Activated naive CD8-positive, alpha-beta T cell treated with anti-CD3 and anti-CD28 coated beads, Interleukin-2, amount 50 U/mL, for 24 hours (primary cell): ENCODE data around the gene POLR2M.

Source experiments
- ATAC-seq: fragments of 150-1000 bp; cut with Tn5 transposase; one replicate; pipeline ENCODE4 v1.10.0; 2021
- DNase-seq: peaks from one replicate; pipeline ENCODE4 v3.0.0; 2021
- H3K27ac Mint-ChIP-seq: one replicate; pipeline ENCODE4 v1.8.0; 2021; ENCODE audit warnings: mild to moderate bottlenecking, mixed read lengths
- H3K27me3 Mint-ChIP-seq: one replicate; pipeline ENCODE4 v1.8.0; 2021; ENCODE audit warnings: mixed read lengths
- H3K36me3 Mint-ChIP-seq: one replicate; pipeline ENCODE4 v1.8.0; 2021; ENCODE audit warnings: low read depth, mixed read lengths
- H3K4me1 Mint-ChIP-seq: one replicate; pipeline ENCODE4 v1.8.0; 2021; ENCODE audit warnings: mixed read lengths
- H3K4me3 Mint-ChIP-seq: one replicate; pipeline ENCODE4 v1.8.0; 2021; ENCODE audit warnings: mild to moderate bottlenecking, moderate library complexity, mixed read lengths
- H3K9me3 Mint-ChIP-seq: one replicate; pipeline ENCODE4 v1.8.0; 2021; ENCODE audit warnings: mixed read lengths

The POLR2M gene

GRCh38 chr15:57705746-57706404 is 639 bp upstream of the POLR2M start:
- no peak for DNase-seq
- Mint-ChIP-seq H3K27me3 (no peaks in the 10 kb centered on the region), H3K36me3 (peaks cover 36% of the 10 kb centered on the region), H3K27ac (peak overlapping the region; percentile 94), H3K9me3 (no peaks in the 10 kb centered on the region), H3K4me1 (peaks cover 61% of the 10 kb centered on the region), H3K4me3 (peak overlapping the region; percentile 87)
- no peak for ATAC-seq

GRCh38 chr15:57708047-57708446 is 1.5 kb downstream of the POLR2M start:
- peaks cover 61% of the 10 kb centered on the region for H3K4me1 Mint-ChIP-seq
- ATAC-seq = no peak
- no peak for DNase-seq

GRCh38 chr15:57718309-57718708 is 11.8 kb downstream of the POLR2M start:
- Mint-ChIP-seq H3K36me3 (peaks cover 54% of the 10 kb centered on the region), H3K27me3 (no peaks in the 10 kb centered on the region), H3K4me1 (peaks cover 9% of the 10 kb centered on the region), H3K27ac (no peak overlapping the region), H3K4me3 (no peak overlapping the region), H3K9me3 (peaks cover 4% of the 10 kb centered on the region)
- no peak for DNase-seq
- ATAC-seq = no peak

More at GRCh38 chr15:57708047-57708446, 1.5 kb downstream of the POLR2M start:
- H3K9me3 Mint-ChIP-seq = no peaks in the 10 kb centered on the region
- H3K36me3 Mint-ChIP-seq = peaks cover 54% of the 10 kb centered on the region
- H3K4me3 Mint-ChIP-seq = peak overlapping the region; percentile 87
- peak overlapping the region; percentile 94 for H3K27ac Mint-ChIP-seq
- H3K27me3 Mint-ChIP-seq = no peaks in the 10 kb centered on the region

GRCh38 chr15:57720867-57721266 is 14.4 kb downstream of the POLR2M start:
- Mint-ChIP-seq H3K27ac (no peak overlapping the region), H3K9me3 (peaks cover 4% of the 10 kb centered on the region), H3K4me3 (no peak overlapping the region), H3K4me1 (no peaks in the 10 kb centered on the region), H3K36me3 (peaks cover 38% of the 10 kb centered on the region), H3K27me3 (no peaks in the 10 kb centered on the region)
- DNase-seq (no peak), ATAC-seq (no peak)

GRCh38 chr15:57726411-57726810 is 19.9 kb downstream of the POLR2M start:
- Mint-ChIP-seq H3K9me3 (no peaks in the 10 kb centered on the region), H3K4me1 (no peaks in the 10 kb centered on the region), H3K27ac (no peak overlapping the region), H3K27me3 (no peaks in the 10 kb centered on the region), H3K4me3 (no peak overlapping the region), H3K36me3 (peaks cover 11% of the 10 kb centered on the region)
- DNase-seq = no peak
- no peak for ATAC-seq

- Mint-ChIP-seq H3K9me3 (no peaks in the 10 kb centered on the region), H3K4me3 (no peak overlapping the region), H3K36me3 (peaks cover 11% of the 10 kb centered on the region), H3K27me3 (no peaks in the 10 kb centered on the region), H3K27ac (no peak overlapping the region), H3K4me1 (no peaks in the 10 kb centered on the region)
- DNase-seq (no peak), ATAC-seq (no peak)
Observed at GRCh38 chr15:57727031-57727430, 20.5 kb downstream of the POLR2M start.

- H3K4me1 Mint-ChIP-seq = no peaks in the 10 kb centered on the region
- H3K9me3 Mint-ChIP-seq = no peaks in the 10 kb centered on the region
- H3K36me3 Mint-ChIP-seq = peaks cover 2% of the 10 kb centered on the region
- H3K27ac Mint-ChIP-seq = no peak overlapping the region
- H3K27me3 Mint-ChIP-seq = no peaks in the 10 kb centered on the region
- ATAC-seq = no peak
- H3K4me3 Mint-ChIP-seq = no peak overlapping the region
- DNase-seq = no peak
Observed at GRCh38 chr15:57728436-57728835, 21.9 kb downstream of the POLR2M start.

- peaks cover 2% of the 10 kb centered on the region for H3K36me3 Mint-ChIP-seq
- H3K27ac Mint-ChIP-seq = no peak overlapping the region
- no peaks in the 10 kb centered on the region for H3K9me3 Mint-ChIP-seq
- DNase-seq (no peak), ATAC-seq (no peak)
- H3K27me3 Mint-ChIP-seq = no peaks in the 10 kb centered on the region
- no peak overlapping the region for H3K4me3 Mint-ChIP-seq
- no peaks in the 10 kb centered on the region for H3K4me1 Mint-ChIP-seq
Observed at GRCh38 chr15:57730876-57731275, 24.4 kb downstream of the POLR2M start.

- H3K36me3 Mint-ChIP-seq = no peaks in the 10 kb centered on the region
- DNase-seq (no peak), ATAC-seq (no peak)
- H3K9me3 Mint-ChIP-seq = no peaks in the 10 kb centered on the region
- no peaks in the 10 kb centered on the region for H3K4me1 Mint-ChIP-seq
- no peaks in the 10 kb centered on the region for H3K27me3 Mint-ChIP-seq
- no peak overlapping the region for H3K4me3 Mint-ChIP-seq
- no peak overlapping the region for H3K27ac Mint-ChIP-seq
Observed at GRCh38 chr15:57731530-57732103, 25.1 kb downstream of the POLR2M start.

- ATAC-seq (no peak), DNase-seq (peak; percentile 56)
- no peak overlapping the region for H3K4me3 Mint-ChIP-seq
Observed at GRCh38 chr15:57732526-57733331, 26.2 kb downstream of the POLR2M start.

GRCh38 chr15:57734860-57735259 is 28.3 kb downstream of the POLR2M start:
- Mint-ChIP-seq H3K36me3 (peaks cover 3% of the 10 kb centered on the region), H3K27me3 (no peaks in the 10 kb centered on the region), H3K4me3 (no peak overlapping the region), H3K4me1 (no peaks in the 10 kb centered on the region), H3K9me3 (no peaks in the 10 kb centered on the region), H3K27ac (no peak overlapping the region)
- ATAC-seq (no peak), DNase-seq (no peak)

More at GRCh38 chr15:57732526-57733331, 26.2 kb downstream of the POLR2M start:
- H3K27me3 Mint-ChIP-seq = no peaks in the 10 kb centered on the region
- H3K27ac Mint-ChIP-seq = no peak overlapping the region
- no peaks in the 10 kb centered on the region for H3K9me3 Mint-ChIP-seq
- H3K36me3 Mint-ChIP-seq = peaks cover 3% of the 10 kb centered on the region
- no peaks in the 10 kb centered on the region for H3K4me1 Mint-ChIP-seq

- H3K4me1 Mint-ChIP-seq = no peaks in the 10 kb centered on the region
- peaks cover 3% of the 10 kb centered on the region for H3K36me3 Mint-ChIP-seq
- H3K9me3 Mint-ChIP-seq = no peaks in the 10 kb centered on the region
- ATAC-seq (no peak), DNase-seq (no peak)
- no peak overlapping the region for H3K27ac Mint-ChIP-seq
- no peak overlapping the region for H3K4me3 Mint-ChIP-seq
- no peaks in the 10 kb centered on the region for H3K27me3 Mint-ChIP-seq
Observed at GRCh38 chr15:57735431-57735830, 28.9 kb downstream of the POLR2M start.

GRCh38 chr15:57735891-57736290 is 29.4 kb downstream of the POLR2M start:
- no peak overlapping the region for H3K4me3 Mint-ChIP-seq
- H3K27me3 Mint-ChIP-seq = no peaks in the 10 kb centered on the region
- no peak for ATAC-seq
- peaks cover 3% of the 10 kb centered on the region for H3K36me3 Mint-ChIP-seq
- H3K4me1 Mint-ChIP-seq = no peaks in the 10 kb centered on the region
- no peak overlapping the region for H3K27ac Mint-ChIP-seq
- no peaks in the 10 kb centered on the region for H3K9me3 Mint-ChIP-seq
- DNase-seq = no peak

GRCh38 chr15:57736591-57736990 is 30.1 kb downstream of the POLR2M start:
- Mint-ChIP-seq H3K4me3 (no peak overlapping the region), H3K9me3 (no peaks in the 10 kb centered on the region), H3K27me3 (no peaks in the 10 kb centered on the region), H3K27ac (no peak overlapping the region), H3K36me3 (peaks cover 3% of the 10 kb centered on the region), H3K4me1 (no peaks in the 10 kb centered on the region)
- ATAC-seq (no peak), DNase-seq (no peak)

GRCh38 chr15:57738734-57739237 is 32.3 kb downstream of the POLR2M start:
- H3K9me3 Mint-ChIP-seq = no peaks in the 10 kb centered on the region
- H3K27me3 Mint-ChIP-seq = no peaks in the 10 kb centered on the region
- ATAC-seq (no peak), DNase-seq (no peak)
- no peak overlapping the region for H3K27ac Mint-ChIP-seq
- no peaks in the 10 kb centered on the region for H3K4me1 Mint-ChIP-seq
- no peak overlapping the region for H3K4me3 Mint-ChIP-seq
- H3K36me3 Mint-ChIP-seq = peaks cover 3% of the 10 kb centered on the region
